Stimulated activated CD4-positive, alpha-beta T cell treated with anti-CD3 and anti-CD28 coated beads, Interleukin-2, amount 100 ng/mL, for 48 hours (primary cell): Measurements from ENCODE around the gene FBXO42.

ENCODE experiments used
- DNase-seq, 2 donors: peaks; one replicate each; pipeline ENCODE4 v3.0.0-alpha.2; 2020

The FBXO42 gene

DNA sequence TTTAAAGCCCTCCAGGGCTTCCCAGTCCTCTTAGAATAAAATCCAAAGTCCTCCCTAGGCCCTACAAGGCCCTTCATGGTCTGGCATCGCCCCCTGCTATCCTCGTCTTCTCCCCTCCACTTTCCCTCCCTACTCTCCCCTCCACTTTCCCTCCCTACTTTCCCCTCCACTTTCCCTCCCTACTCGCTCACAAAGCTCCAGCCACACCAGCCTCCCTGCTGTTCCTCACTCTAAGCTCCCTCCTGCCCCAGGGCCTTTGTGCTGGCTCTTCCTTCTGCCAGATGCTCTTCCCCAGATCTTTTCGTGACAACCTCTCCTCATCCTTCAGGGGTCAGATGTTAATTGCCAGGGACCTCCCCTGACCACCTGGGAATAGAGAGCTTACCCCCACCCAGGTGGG, 152.6 kb downstream of the FBXO42 start:
- no peak for DNase-seq

GRCh38 chr1:16199157-16199501, 153.2 kb downstream of the FBXO42 start:
- DNase-seq: no peak

- DNase-seq: no peak
These were observed 153.7 kb downstream of the FBXO42 start for GRCh38 chr1:16198444-16199156.

DNA sequence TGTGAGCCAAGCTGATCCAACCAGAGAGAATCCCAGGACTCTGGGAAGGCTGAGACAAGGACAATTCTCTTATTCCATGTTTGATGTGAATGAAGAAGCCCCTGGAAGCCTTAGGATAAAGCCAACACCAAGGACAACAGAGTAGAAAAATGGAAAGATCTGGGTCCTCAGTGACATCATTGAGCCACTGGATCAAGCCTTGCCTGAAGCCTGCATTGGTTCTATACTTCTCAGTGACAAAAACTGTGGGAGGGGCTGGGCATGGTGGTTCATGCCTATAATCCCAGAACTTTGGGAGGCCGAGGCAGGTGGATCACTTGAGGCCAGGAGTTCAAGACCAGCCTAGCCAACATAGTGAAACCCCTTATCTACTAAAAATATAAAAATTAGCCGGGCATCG, 155.4 kb downstream of the FBXO42 start:
- no peak for DNase-seq
